CD14-positive monocyte (primary cell): ENCODE results near the gene SH3BGRL2. TPM values are rescaled to one million over a fixed set of nuclear protein-coding genes. Genes with fewer than 3 reads are reported as not detected.

ENCODE experiments used
- DNase-seq, 3 donors: peaks; one replicate each; pipeline ENCODE4 v3.0.0-alpha.2; 2011 to 2022
- H2AFZ ChIP-seq: 2 replicates; pipeline ENCODE4 v1.6.0; 2012; ENCODE audit warnings: mild to moderate bottlenecking, low read depth, low read length, inconsistent platforms; ENCODE audit not compliant: insufficient read depth, poor library complexity, severe bottlenecking
- H3K27ac ChIP-seq, 2 donors: 1 replicate in 1 of 2; 2 replicates in 1 of 2; pipeline ENCODE4 v1.5.1; 2012 to 2013; ENCODE audit warnings: low read length in 2 of 2, control low read depth in 1 of 2, inconsistent platforms in 1 of 2, low read depth in 1 of 2, mild to moderate bottlenecking in 1 of 2
- H3K27me3 ChIP-seq, 2 donors: one replicate each; pipeline versions ENCODE4 v1.6.0 to v1.6.1; 2011 to 2013; ENCODE audit warnings: low read length in 2 of 2; ENCODE audit not compliant: control insufficient read depth in 2 of 2, insufficient read depth in 2 of 2
- H3K36me3 ChIP-seq, 2 donors: replicated peaks in 1 of 2; 1 replicate in 1 of 2; 2 replicates in 1 of 2; pipeline versions ENCODE4 v1.5.1 to v1.6.1; 2012 to 2013; ENCODE audit warnings: low read length in 2 of 2, control low read depth in 1 of 2, inconsistent platforms in 1 of 2, mild to moderate bottlenecking in 1 of 2; ENCODE audit not compliant: insufficient read depth in 2 of 2, control insufficient read depth in 1 of 2
- H3K4me1 ChIP-seq, 2 donors: 1 replicate in 1 of 2; 2 replicates in 1 of 2; pipeline versions ENCODE4 v1.5.1 to v1.6.1; 2012 to 2013; ENCODE audit warnings: low read length in 2 of 2, control low read depth in 1 of 2, inconsistent platforms in 1 of 2, mild to moderate bottlenecking in 1 of 2, moderate library complexity in 1 of 2; ENCODE audit not compliant: insufficient read depth in 2 of 2, control insufficient read depth in 1 of 2
- H3K4me2 ChIP-seq: replicated peaks from 2 replicates; pipeline ENCODE3; 2012; ENCODE audit warnings: low read length, moderate library complexity, mild to moderate bottlenecking; ENCODE audit not compliant: poor library complexity, severe bottlenecking; ENCODE audit errors: extremely low read depth
- H3K4me3 ChIP-seq, 3 experiments: fragments of 200-600 bp in 1 of 3; sonication (generic) in 1 of 3; replicated peaks in 1 of 3; 1 replicate in 2 of 3; 2 replicates in 1 of 3; pipeline ENCODE4 v1.5.1; 2011 to 2013; ENCODE audit warnings: low read length in 3 of 3, mild to moderate bottlenecking in 3 of 3, control low read depth in 2 of 3, low read depth in 2 of 3, inconsistent platforms in 1 of 3, moderate library complexity in 1 of 3
- H3K79me2 ChIP-seq: 2 replicates; pipeline ENCODE4 v1.6.0; 2012; ENCODE audit warnings: mild to moderate bottlenecking, control low read depth, inconsistent platforms, low read length, moderate library complexity; ENCODE audit not compliant: insufficient read depth
- H3K9ac ChIP-seq: 2 replicates; pipeline ENCODE4 v1.6.0; 2017; ENCODE audit warnings: low read length, mild to moderate bottlenecking; ENCODE audit not compliant: insufficient read depth, poor library complexity, severe bottlenecking
- H3K9me3 ChIP-seq, 2 donors: replicated peaks in 1 of 2; 1 replicate in 1 of 2; 2 replicates in 1 of 2; pipeline versions ENCODE4 v1.5.1 to v1.6.1; 2012 to 2013; ENCODE audit warnings: low read length in 2 of 2, control low read depth in 1 of 2; ENCODE audit not compliant: control insufficient read depth in 1 of 2, insufficient read depth in 1 of 2
- H4K20me1 ChIP-seq: 2 replicates; pipeline ENCODE4 v1.6.0; 2012; ENCODE audit warnings: mild to moderate bottlenecking, low read length, control low read depth, moderate library complexity; ENCODE audit not compliant: insufficient read depth
- H3K27ac Mint-ChIP-seq, 7 donors: one replicate each; pipeline ENCODE4 v1.8.0; 2020; ENCODE audit warnings: mild to moderate bottlenecking in 7 of 7, mixed read lengths in 7 of 7, moderate library complexity in 6 of 7, inconsistent platforms in 2 of 7
- H3K27me3 Mint-ChIP-seq, 3 donors: one replicate each; pipeline ENCODE4 v1.8.0; 2021 to 2022; ENCODE audit warnings: low read depth in 3 of 3, mild to moderate bottlenecking in 3 of 3, mixed read lengths in 3 of 3, moderate library complexity in 3 of 3, inconsistent platforms in 1 of 3
- H3K36me3 Mint-ChIP-seq, 2 donors: one replicate each; pipeline ENCODE4 v1.8.0; 2020; ENCODE audit warnings: mixed read lengths in 2 of 2, inconsistent platforms in 1 of 2, mild to moderate bottlenecking in 1 of 2
- H3K4me1 Mint-ChIP-seq: one replicate; pipeline ENCODE4 v1.8.0; 2020; ENCODE audit warnings: mild to moderate bottlenecking, mixed read lengths
- H3K4me3 Mint-ChIP-seq, 2 donors: one replicate each; pipeline ENCODE4 v1.8.0; 2020; ENCODE audit warnings: mild to moderate bottlenecking in 2 of 2, mixed read lengths in 2 of 2, moderate library complexity in 1 of 2
- H3K9me3 Mint-ChIP-seq, 7 donors: one replicate each; pipeline ENCODE4 v1.8.0; 2020 to 2022; ENCODE audit warnings: mixed read lengths in 7 of 7, mild to moderate bottlenecking in 6 of 7, moderate library complexity in 6 of 7, inconsistent platforms in 2 of 7
- CTCF ChIP-seq: fragments of 200-600 bp; IDR thresholded peaks from one replicate; pipeline ENCODE4 v1.8.0; 2022; ENCODE audit warnings: antibody characterized with exemption, mild to moderate bottlenecking
- WGBS: methylation state at CpG from one replicate; pipeline ENCODE4 v1.1.5; 2013; ENCODE audit warnings: missing lambda C conversion rate; ENCODE audit not compliant: insufficient coverage; 5-methylcytosine and 5-hydroxymethylcytosine counted together
- intact Hi-C, 2 donors: fragments of 100-400 bp; cut with micrococcal nuclease; formaldehyde crosslinking; loops; one replicate each; pipeline versions ENCODE4 v1.15.0 to v1.15.1; 2023
- polyA plus RNA-seq, 3 donors: library from polyadenylated mRNA; depleted of rRNA in 1 of 3; unstranded in 2 of 3; stranded (reverse) in 1 of 3; fragments of 300-500 nt in 2 of 3; fragments of >200 nt in 1 of 3; fragmentation: Illumina TruSeq in 2 of 3; gene quantifications; 1 replicate in 2 of 3; 2 replicates in 1 of 3; pipeline ENCODE4 v1.2.3, GENCODE V29; 2012 to 2021

The SH3BGRL2 gene
- polyA plus RNA-seq, 3 donors, result 0.03 to 0.30 (median 0.28) TPM

GRCh38 chr6:79646006-79646405 is 14.9 kb downstream of the SH3BGRL2 start:
- Mint-ChIP-seq H3K9me3 (no peaks in the 10 kb centered on the region), H3K4me1 (no peaks in the 10 kb centered on the region), H3K27me3 (peaks cover 0 to 3% (median 1%) of the 10 kb centered on the region in 3 donors), H3K27ac (no peak overlapping the region), H3K4me3 (no peak overlapping the region), H3K36me3 (no peaks in the 10 kb centered on the region)
- intact Hi-C loops, result no loop called here
- no peak overlapping the region for H3K4me2 ChIP-seq
- no CpG with 5 or more reads among the region's 3 CpGs for WGBS
- no peaks in the 10 kb centered on the region for H3K79me2 ChIP-seq
- no peaks in the 10 kb centered on the region for H3K9me3 ChIP-seq
- H3K27ac ChIP-seq, result no peak overlapping the region
- no peaks in the 10 kb centered on the region for H3K4me1 ChIP-seq
- DNase-seq, result no peak
- H2AFZ ChIP-seq, result no peak overlapping the region
- H3K36me3 ChIP-seq, result no peaks in the 10 kb centered on the region
- H3K27me3 ChIP-seq, result no peaks in the 10 kb centered on the region
- no peaks in the 10 kb centered on the region for H4K20me1 ChIP-seq
- H3K4me3 ChIP-seq, result no peak overlapping the region
- no peak for TF ChIP-seq CTCF
- no peak overlapping the region for H3K9ac ChIP-seq

GRCh38 chr6:79646561-79646960 is 15.4 kb downstream of the SH3BGRL2 start:
- no peaks in the 10 kb centered on the region for H3K4me1 Mint-ChIP-seq
- Histone ChIP-seq H2AFZ (no peak overlapping the region), H3K4me1 (no peaks in the 10 kb centered on the region), H3K4me2 (no peak overlapping the region), H3K27ac (no peak overlapping the region), H4K20me1 (no peaks in the 10 kb centered on the region), H3K36me3 (no peaks in the 10 kb centered on the region), H3K9me3 (no peaks in the 10 kb centered on the region), H3K27me3 (no peaks in the 10 kb centered on the region), H3K4me3 (no peak overlapping the region), H3K79me2 (no peaks in the 10 kb centered on the region), H3K9ac (no peak overlapping the region)
- no peaks in the 10 kb centered on the region for H3K36me3 Mint-ChIP-seq
- peaks cover 0 to 3% (median 1%) of the 10 kb centered on the region in 3 donors for H3K27me3 Mint-ChIP-seq
- no peak for DNase-seq
- no peak overlapping the region for H3K4me3 Mint-ChIP-seq
- no peaks in the 10 kb centered on the region for H3K9me3 Mint-ChIP-seq
- no peak for TF ChIP-seq CTCF
- intact Hi-C loops, result no loop called here
- no peak overlapping the region for H3K27ac Mint-ChIP-seq
